HepG2 (cell line): Measurements from ENCODE around the gene PURB. TPM values are rescaled to one million over a fixed set of nuclear protein-coding genes. Genes with fewer than 3 reads are reported as not detected.

Source experiments
- ATAC-seq: fragments of 200-7000 bp; cut with Tn5 transposase; 3 replicates; pipeline ENCODE4 v1.9.1; 2020; ENCODE audit warnings: mild to moderate bottlenecking, moderate library complexity
- BruUV-seq: library from RNA; stranded (reverse); fragments of 400-500 nt; replicated peaks from 2 replicates; lab custom pipeline; 2021; lab: Mats Ljungman, UMichigan
- CTCF ChIA-PET: fragments of 300-600 bp; formaldehyde crosslinking; extraction: SDS; loops from one replicate; lab custom pipeline; 2021; ENCODE audit warnings: low total read pairs, inconsistent platforms, low intra/inter-chr PET ratio; lab: Yijun Ruan, JAX
- POLR2A ChIA-PET: fragments of 350-600 bp; sonication (Branson Sonifier 250); formaldehyde crosslinking; loops from one replicate; lab custom pipeline; 2020; ENCODE audit warnings: antibody characterized with exemption, inconsistent platforms; lab: Yijun Ruan, JAX
- DNase-seq: peaks from one replicate; pipeline ENCODE4 v3.0.0-alpha.2; 2015; ENCODE audit warnings: low spot score
- FAIRE-seq: peaks from 3 replicates; lab custom pipeline; 2011; peaks lifted over from hg19 to GRCh38; lab: Jason Lieb, UNC
- H2AFZ ChIP-seq: one replicate; pipeline ENCODE4 v1.6.1; 2011; ENCODE audit warnings: low read length, inconsistent platforms
- H3K27ac ChIP-seq: fragments of 300-600 bp; 3 replicates; pipeline ENCODE4 v1.8.0; 2011; ENCODE audit warnings: mixed run types, mild to moderate bottlenecking, mixed read lengths, low read length, inconsistent platforms; ENCODE audit not compliant: insufficient read depth; ENCODE audit errors: extremely low read length
- H3K27me3 ChIP-seq, 2 experiments: fragments of 200-600 bp in 1 of 2; 2 replicates in 1 of 2; 3 replicates in 1 of 2; pipeline versions ENCODE4 v1.6.0 to v1.8.0; 2011; ENCODE audit warnings: low read length in 2 of 2, mild to moderate bottlenecking in 2 of 2, moderate library complexity in 2 of 2, inconsistent platforms in 1 of 2; ENCODE audit not compliant: insufficient read depth in 2 of 2, control insufficient read depth in 1 of 2
- H3K36me3 ChIP-seq, 2 experiments: fragments of 200-600 bp in 1 of 2; replicated peaks in 1 of 2; 2 replicates in 1 of 2; 3 replicates in 1 of 2; pipeline versions ENCODE4 v1.5.1 to v1.8.0; 2011; ENCODE audit warnings: low read length in 2 of 2, inconsistent platforms in 1 of 2; ENCODE audit not compliant: insufficient read depth in 2 of 2, control insufficient read depth in 1 of 2
- H3K4me1 ChIP-seq: 2 replicates; pipeline ENCODE4 v1.5.1; 2012; ENCODE audit warnings: low read length, inconsistent platforms; ENCODE audit not compliant: insufficient read depth
- H3K4me2 ChIP-seq: 2 replicates; pipeline ENCODE4 v1.6.0; 2011; ENCODE audit warnings: low read depth, low read length, inconsistent platforms
- H3K4me3 ChIP-seq, 3 experiments: fragments of 200-600 bp in 1 of 3; sonication (generic), shearing (Covaris generic) in 1 of 3; replicated peaks in 1 of 3; 2 replicates each; pipeline ENCODE4 v1.5.1; 2011 to 2016; ENCODE audit warnings: low read length in 3 of 3, inconsistent platforms in 2 of 3, low read depth in 2 of 3, mild to moderate bottlenecking in 2 of 3, control low read depth in 1 of 3, mixed read lengths in 1 of 3; ENCODE audit not compliant: insufficient read depth in 1 of 3
- H3K79me2 ChIP-seq: one replicate; pipeline ENCODE4 v1.6.1; 2011; ENCODE audit warnings: low read length, inconsistent platforms; ENCODE audit not compliant: insufficient read depth
- H3K9ac ChIP-seq: 2 replicates; pipeline ENCODE4 v1.6.0; 2011; ENCODE audit warnings: mild to moderate bottlenecking, low read depth, low read length, inconsistent platforms; ENCODE audit not compliant: insufficient read depth
- H3K9me3 ChIP-seq: 2 replicates; pipeline ENCODE4 v1.5.1; 2012; ENCODE audit warnings: mild to moderate bottlenecking, low read length
- H4K20me1 ChIP-seq: 2 replicates; pipeline ENCODE4 v1.6.0; 2011; ENCODE audit warnings: inconsistent platforms, mild to moderate bottlenecking, low read length, moderate library complexity; ENCODE audit not compliant: insufficient read depth
- ARNTL ChIP-seq: sonication (generic); formaldehyde crosslinking; IDR thresholded peaks from 2 replicates; pipeline ENCODE4 v1.4.0; 2020; ENCODE audit warnings: mild to moderate bottlenecking, missing genetic modification reagents
- ATF7-NPFF ChIP-seq: sonication (generic); formaldehyde crosslinking; IDR thresholded peaks from 2 replicates; pipeline ENCODE4 v1.8.1; 2023; ENCODE audit warnings: mild to moderate bottlenecking, low read depth, missing genetic modification reagents, moderate library complexity
- GPN1 ChIP-seq: sonication (generic); formaldehyde crosslinking; IDR thresholded peaks from 2 replicates; pipeline ENCODE4 v1.5.1; 2020; ENCODE audit warnings: missing genetic modification reagents, borderline replicate concordance
- MYC ChIP-seq: sonication (generic); formaldehyde crosslinking; IDR thresholded peaks from 2 replicates; pipeline ENCODE4 v1.9.0; 2021; ENCODE audit warnings: missing genetic modification reagents, borderline replicate concordance
- RFX5 ChIP-seq: IDR thresholded peaks from 2 replicates; pipeline ENCODE4 v1.6.1; 2011; ENCODE audit warnings: low read depth, low read length, improper control_type of control experiment
- SMAD3 ChIP-seq: sonication (generic); formaldehyde crosslinking; IDR thresholded peaks from 2 replicates; pipeline ENCODE4 v1.4.0; 2020; ENCODE audit warnings: missing genetic modification reagents
- SRSF1 ChIP-seq: fragments of 200-400 bp; formaldehyde crosslinking; optimal IDR thresholded peaks from 2 replicates; pipeline ENCODE3; 2017; ENCODE audit warnings: mild to moderate bottlenecking, low read depth, low read length, moderate library complexity
- ZBTB20 ChIP-seq: sonication (generic); formaldehyde crosslinking; IDR thresholded peaks from 2 replicates; pipeline ENCODE4 v1.8.1; 2023; ENCODE audit warnings: missing genetic modification reagents, low read depth, mild to moderate bottlenecking, borderline replicate concordance
- ZNF207 ChIP-seq: fragments of 450-650 bp; IDR thresholded peaks from 2 replicates; pipeline ENCODE4 v1.6.1; 2016; ENCODE audit warnings: antibody characterized with exemption, borderline replicate concordance
- ZNF282 ChIP-seq: fragments of 450-650 bp; IDR thresholded peaks from 2 replicates; pipeline ENCODE4 v1.6.1; 2018; ENCODE audit not compliant: partially characterized antibody
- ZNF333 ChIP-seq: sonication (generic); formaldehyde crosslinking; IDR thresholded peaks from 2 replicates; pipeline ENCODE4 v1.4.0; 2020; ENCODE audit warnings: mild to moderate bottlenecking, missing genetic modification reagents, borderline replicate concordance
- ZNF605 ChIP-seq: sonication (generic); formaldehyde crosslinking; IDR thresholded peaks from 2 replicates; pipeline ENCODE4 v1.8.0; 2022; ENCODE audit warnings: mild to moderate bottlenecking, missing genetic modification reagents
- ZNF775 ChIP-seq: sonication (generic); formaldehyde crosslinking; IDR thresholded peaks from 2 replicates; pipeline ENCODE4 v1.4.0; 2020; ENCODE audit warnings: missing genetic modification reagents, mild to moderate bottlenecking, moderate library complexity, borderline replicate concordance
- ZNF781 ChIP-seq: sonication (generic); formaldehyde crosslinking; IDR thresholded peaks from 2 replicates; pipeline ENCODE4 v1.5.1; 2020; ENCODE audit warnings: borderline replicate concordance, mild to moderate bottlenecking, missing genetic modification reagents; ENCODE audit errors: not compliant biosample characterization
- ZSCAN25 ChIP-seq: sonication (generic); formaldehyde crosslinking; IDR thresholded peaks from 2 replicates; pipeline ENCODE4 v1.8.0; 2022; ENCODE audit warnings: mild to moderate bottlenecking, missing genetic modification reagents
- WGBS: methylation state at CpG from one replicate; pipeline ENCODE4 v1.1.6; 2017; ENCODE audit warnings: low lambda C conversion rate; 5-methylcytosine and 5-hydroxymethylcytosine counted together
- in situ Hi-C: cut with HindIII; loops from 2 replicates; pipeline ENCODE4 v1.10.0; 2017; ENCODE audit warnings: low pct_unique_long_range_greater_than_20kb; ENCODE audit not compliant: extremely low pct_ligation_motif_present
- intact Hi-C: fragments of 100-400 bp; cut with micrococcal nuclease; formaldehyde crosslinking; loops from one replicate; pipeline ENCODE4 v1.10.0; 2022; ENCODE audit not compliant: unreplicated experiment
- polyA plus RNA-seq, 8 experiments: library from polyadenylated mRNA; depleted of rRNA in 3 of 8; stranded (reverse) in 7 of 8; unstranded in 1 of 8; fragments of >200 nt; fragmentation: Illumina TruSeq in 4 of 8; extraction: Trizol in 4 of 8; gene quantifications; 2 replicates each; pipeline versions ENCODE4 v1.2.1 to v1.2.3, GENCODE V29; 2011 to 2016; ENCODE audit warnings: low read depth in 4 of 8, missing spikeins in 1 of 8, mixed read lengths in 1 of 8; ENCODE audit not compliant: insufficient read depth in 1 of 8
- total RNA-seq, 5 experiments: library from RNA; depleted of rRNA; stranded (reverse); fragments of >200 nt; fragmentation: Illumina TruSeq; extraction: Trizol; gene quantifications; 2 replicates each; pipeline ENCODE4 v1.2.3, GENCODE V29; 2016; ENCODE audit warnings: low read depth in 1 of 5
- TF ChIP-seq, protein P1 (sequence below): sonication (generic); formaldehyde crosslinking; IDR thresholded peaks from 2 replicates; pipeline ENCODE4 v1.4.0; 2020; ENCODE audit warnings: missing genetic modification reagents
- TF ChIP-seq, protein P2 (sequence below): sonication (generic); formaldehyde crosslinking; IDR thresholded peaks from 2 replicates; pipeline ENCODE4 v1.5.0; 2020; ENCODE audit warnings: missing genetic modification reagents, mild to moderate bottlenecking, borderline replicate concordance
- TF ChIP-seq, protein P3 (sequence below): sonication (generic); formaldehyde crosslinking; IDR thresholded peaks from 2 replicates; pipeline ENCODE4 v1.8.0; 2023; ENCODE audit warnings: mild to moderate bottlenecking, missing genetic modification reagents

Gene PURB
- total and polyA plus RNA-seq, 2 of the 13 experiments (the other 11 are each of a cell fraction or from before 2014, with no cell fraction given): 2.3 to 4.3 TPM

DNA sequence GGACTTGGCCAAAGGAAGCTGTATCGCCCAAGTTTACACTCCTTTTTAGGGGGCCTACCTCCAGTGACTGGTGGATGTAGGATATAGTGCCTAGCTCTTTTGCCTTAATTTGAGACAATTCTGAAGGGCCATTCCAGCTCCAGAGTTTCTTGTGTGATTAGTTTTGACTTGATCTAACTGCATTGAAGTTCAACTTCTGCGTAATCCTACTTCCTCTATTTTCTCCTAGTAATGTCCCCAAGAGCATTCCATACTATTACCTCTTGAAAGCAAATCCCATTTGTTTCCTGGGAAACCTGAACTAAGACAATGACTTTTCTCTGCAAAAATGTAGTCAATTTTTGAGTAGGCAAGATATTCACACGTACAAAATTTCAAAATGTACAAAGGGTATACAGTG, 32.7 kb downstream of the PURB start:
- no peaks in the 10 kb centered on the region for H4K20me1 ChIP-seq
- H3K79me2 ChIP-seq: no peaks in the 10 kb centered on the region
- TF ChIP-seq ZSCAN25 (CRISPR knock-in tag) (no peak), GPN1 (CRISPR knock-in tag) (no peak), SMAD3 (CRISPR knock-in tag) (no peak), ZNF282 (no peak), ZNF775 (CRISPR knock-in tag) (no peak), ZNF781 (CRISPR knock-in tag) (no peak), MYC (CRISPR knock-in tag) (no peak), SRSF1 (no peak), ZBTB20 (CRISPR knock-in tag) (no peak), ARNTL (CRISPR knock-in tag) (no peak), ZNF333 (CRISPR knock-in tag) (no peak), ZNF207 (no peak), ATF7-NPFF (CRISPR knock-in tag) (no peak), RFX5 (no peak), ZNF605 (CRISPR knock-in tag) (no peak)
- TF ChIP-seq, protein P1, sequence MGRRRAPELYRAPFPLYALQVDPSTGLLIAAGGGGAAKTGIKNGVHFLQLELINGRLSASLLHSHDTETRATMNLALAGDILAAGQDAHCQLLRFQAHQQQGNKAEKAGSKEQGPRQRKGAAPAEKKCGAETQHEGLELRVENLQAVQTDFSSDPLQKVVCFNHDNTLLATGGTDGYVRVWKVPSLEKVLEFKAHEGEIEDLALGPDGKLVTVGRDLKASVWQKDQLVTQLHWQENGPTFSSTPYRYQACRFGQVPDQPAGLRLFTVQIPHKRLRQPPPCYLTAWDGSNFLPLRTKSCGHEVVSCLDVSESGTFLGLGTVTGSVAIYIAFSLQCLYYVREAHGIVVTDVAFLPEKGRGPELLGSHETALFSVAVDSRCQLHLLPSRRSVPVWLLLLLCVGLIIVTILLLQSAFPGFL (CRISPR knock-in tag): no peak
- TF ChIP-seq, protein P2, sequence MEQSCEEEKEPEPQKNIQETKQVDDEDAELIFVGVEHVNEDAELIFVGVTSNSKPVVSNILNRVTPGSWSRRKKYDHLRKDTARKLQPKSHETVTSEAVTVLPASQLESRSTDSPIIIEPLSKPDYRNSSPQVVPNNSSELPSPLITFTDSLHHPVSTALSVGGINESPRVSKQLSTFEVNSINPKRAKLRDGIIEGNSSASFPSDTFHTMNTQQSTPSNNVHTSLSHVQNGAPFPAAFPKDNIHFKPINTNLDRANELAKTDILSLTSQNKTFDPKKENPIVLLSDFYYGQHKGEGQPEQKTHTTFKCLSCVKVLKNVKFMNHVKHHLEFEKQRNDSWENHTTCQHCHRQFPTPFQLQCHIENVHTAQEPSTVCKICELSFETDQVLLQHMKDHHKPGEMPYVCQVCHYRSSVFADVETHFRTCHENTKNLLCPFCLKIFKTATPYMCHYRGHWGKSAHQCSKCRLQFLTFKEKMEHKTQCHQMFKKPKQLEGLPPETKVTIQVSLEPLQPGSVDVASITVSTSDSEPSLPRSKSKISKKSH (CRISPR knock-in tag): no peak
- TF ChIP-seq, protein P3, sequence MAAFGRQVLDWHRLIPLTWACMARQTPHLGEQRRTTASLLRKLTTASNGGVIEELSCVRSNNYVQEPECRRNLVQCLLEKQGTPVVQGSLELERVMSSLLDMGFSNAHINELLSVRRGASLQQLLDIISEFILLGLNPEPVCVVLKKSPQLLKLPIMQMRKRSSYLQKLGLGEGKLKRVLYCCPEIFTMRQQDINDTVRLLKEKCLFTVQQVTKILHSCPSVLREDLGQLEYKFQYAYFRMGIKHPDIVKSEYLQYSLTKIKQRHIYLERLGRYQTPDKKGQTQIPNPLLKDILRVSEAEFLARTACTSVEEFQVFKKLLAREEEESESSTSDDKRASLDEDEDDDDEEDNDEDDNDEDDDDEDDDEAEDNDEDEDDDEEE: no peak
- intact Hi-C loops: no loop called here
- no peak for ATAC-seq
- no peak overlapping the region for H3K4me3 ChIP-seq
- H3K4me1 ChIP-seq: peaks cover 15% of the 10 kb centered on the region
- no peak overlapping the region for H3K4me2 ChIP-seq
- no peaks in the 10 kb centered on the region for H3K36me3 ChIP-seq
- no peak for DNase-seq
- BruUV-seq: no TSS peak
- in situ Hi-C loops: loop anchor here (10.0 kb wide), 1 partner anchor 282 kb away; no protein-coding TSS in a partner anchor
- WGBS: 77% methylated on average over 3 of the region's 3 CpGs
- no peaks in the 10 kb centered on the region for H3K9me3 ChIP-seq
- no peak overlapping the region for H2AFZ ChIP-seq
- ChIA-PET POLR2A (no interaction called here), CTCF (no interaction called here)
- H3K27me3 ChIP-seq: no peaks in the 10 kb centered on the region
- no peak overlapping the region for H3K9ac ChIP-seq
- no peak overlapping the region for H3K27ac ChIP-seq
- no peak for FAIRE-seq
